HEK293 (cell line): ENCODE measurements around the gene PLEKHA5.

Source experiments
- ELK4 ChIP-seq: IDR thresholded peaks from 2 replicates; pipeline ENCODE4 v1.6.1; 2011; ENCODE audit warnings: mild to moderate bottlenecking, low read depth, low read length, borderline replicate concordance
- IKZF3 ChIP-seq: fragments of 450-650 bp; IDR thresholded peaks from 2 replicates; pipeline ENCODE4 v1.5.0; 2018; ENCODE audit warnings: missing biosample characterization, mild to moderate bottlenecking, missing genetic modification characterization, moderate library complexity
- REST ChIP-seq: fragments of 450-650 bp; formaldehyde crosslinking; IDR thresholded peaks from 2 replicates; pipeline ENCODE4 v1.5.1; 2016; ENCODE audit warnings: missing biosample characterization, missing genetic modification characterization
- TRIM28 ChIP-seq: IDR thresholded peaks from 2 replicates; pipeline ENCODE4 v1.6.1; 2011; ENCODE audit warnings: low read length, control low read depth, borderline replicate concordance
- ZBTB10 ChIP-seq: fragments of 450-650 bp; formaldehyde crosslinking; IDR thresholded peaks from 2 replicates; pipeline ENCODE4 v1.5.1; 2016; ENCODE audit warnings: missing biosample characterization, missing genetic modification characterization
- ZBTB7A ChIP-seq: fragments of 450-650 bp; formaldehyde crosslinking; IDR thresholded peaks from 2 replicates; pipeline ENCODE4 v1.5.1; 2016; ENCODE audit warnings: low read depth, missing biosample characterization, missing genetic modification characterization
- ZNF133 ChIP-seq: fragments of 450-650 bp; formaldehyde crosslinking; IDR thresholded peaks from 2 replicates; pipeline ENCODE4 v1.5.1; 2016; ENCODE audit warnings: missing biosample characterization, missing genetic modification characterization
- ZNF423 ChIP-seq: fragments of 450-650 bp; formaldehyde crosslinking; IDR thresholded peaks from 2 replicates; pipeline ENCODE4 v1.5.1; 2016; ENCODE audit warnings: missing biosample characterization, missing genetic modification characterization
- ZNF670 ChIP-seq: fragments of 450-650 bp; formaldehyde crosslinking; IDR thresholded peaks from 2 replicates; pipeline ENCODE4 v1.5.1; 2016; ENCODE audit warnings: missing biosample characterization, missing genetic modification characterization, low read depth
- ZNF791 ChIP-seq: fragments of 450-650 bp; formaldehyde crosslinking; IDR thresholded peaks from 2 replicates; pipeline ENCODE4 v1.5.1; 2016; ENCODE audit warnings: missing biosample characterization, missing genetic modification characterization
- TF ChIP-seq, protein P1 (sequence below): fragments of 450-650 bp; formaldehyde crosslinking; IDR thresholded peaks from 2 replicates; pipeline ENCODE4 v1.5.1; 2016; ENCODE audit warnings: missing biosample characterization, missing genetic modification characterization
- TF ChIP-seq, protein P2 (sequence below): fragments of 450-650 bp; IDR thresholded peaks from 2 replicates; pipeline ENCODE4 v1.5.1; 2018; ENCODE audit warnings: missing biosample characterization, mild to moderate bottlenecking, missing genetic modification characterization

- TF ChIP-seq, protein P1, sequence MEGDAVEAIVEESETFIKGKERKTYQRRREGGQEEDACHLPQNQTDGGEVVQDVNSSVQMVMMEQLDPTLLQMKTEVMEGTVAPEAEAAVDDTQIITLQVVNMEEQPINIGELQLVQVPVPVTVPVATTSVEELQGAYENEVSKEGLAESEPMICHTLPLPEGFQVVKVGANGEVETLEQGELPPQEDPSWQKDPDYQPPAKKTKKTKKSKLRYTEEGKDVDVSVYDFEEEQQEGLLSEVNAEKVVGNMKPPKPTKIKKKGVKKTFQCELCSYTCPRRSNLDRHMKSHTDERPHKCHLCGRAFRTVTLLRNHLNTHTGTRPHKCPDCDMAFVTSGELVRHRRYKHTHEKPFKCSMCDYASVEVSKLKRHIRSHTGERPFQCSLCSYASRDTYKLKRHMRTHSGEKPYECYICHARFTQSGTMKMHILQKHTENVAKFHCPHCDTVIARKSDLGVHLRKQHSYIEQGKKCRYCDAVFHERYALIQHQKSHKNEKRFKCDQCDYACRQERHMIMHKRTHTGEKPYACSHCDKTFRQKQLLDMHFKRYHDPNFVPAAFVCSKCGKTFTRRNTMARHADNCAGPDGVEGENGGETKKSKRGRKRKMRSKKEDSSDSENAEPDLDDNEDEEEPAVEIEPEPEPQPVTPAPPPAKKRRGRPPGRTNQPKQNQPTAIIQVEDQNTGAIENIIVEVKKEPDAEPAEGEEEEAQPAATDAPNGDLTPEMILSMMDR (tag by site-specific recombination): no peak; the same call in 1 of the 2 replicates
- TF ChIP-seq ZBTB7A (tag by site-specific recombination): no peak
- TF ChIP-seq, protein P2, sequence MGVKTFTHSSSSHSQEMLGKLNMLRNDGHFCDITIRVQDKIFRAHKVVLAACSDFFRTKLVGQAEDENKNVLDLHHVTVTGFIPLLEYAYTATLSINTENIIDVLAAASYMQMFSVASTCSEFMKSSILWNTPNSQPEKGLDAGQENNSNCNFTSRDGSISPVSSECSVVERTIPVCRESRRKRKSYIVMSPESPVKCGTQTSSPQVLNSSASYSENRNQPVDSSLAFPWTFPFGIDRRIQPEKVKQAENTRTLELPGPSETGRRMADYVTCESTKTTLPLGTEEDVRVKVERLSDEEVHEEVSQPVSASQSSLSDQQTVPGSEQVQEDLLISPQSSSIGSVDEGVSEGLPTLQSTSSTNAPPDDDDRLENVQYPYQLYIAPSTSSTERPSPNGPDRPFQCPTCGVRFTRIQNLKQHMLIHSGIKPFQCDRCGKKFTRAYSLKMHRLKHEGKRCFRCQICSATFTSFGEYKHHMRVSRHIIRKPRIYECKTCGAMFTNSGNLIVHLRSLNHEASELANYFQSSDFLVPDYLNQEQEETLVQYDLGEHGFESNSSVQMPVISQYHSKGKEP: no peak
- no peak for TF ChIP-seq ZNF133 (tag by site-specific recombination)
- TF ChIP-seq ELK4: no peak
- TF ChIP-seq ZNF423 (tag by site-specific recombination): no peak
- no peak for TF ChIP-seq ZBTB10 (tag by site-specific recombination)
- TF ChIP-seq ZNF670: no peak
- TF ChIP-seq REST (tag by site-specific recombination): no peak
- no peak for TF ChIP-seq IKZF3 (tag by site-specific recombination)
- TF ChIP-seq ZNF791 (tag by site-specific recombination): no peak
- TF ChIP-seq TRIM28: no peak
These were observed at the start of gene PLEKHA5 for GRCh38 chr12:19129486-19130223.
